ENCODE results near the gene PKP3.

The PKP3 gene

DNA sequence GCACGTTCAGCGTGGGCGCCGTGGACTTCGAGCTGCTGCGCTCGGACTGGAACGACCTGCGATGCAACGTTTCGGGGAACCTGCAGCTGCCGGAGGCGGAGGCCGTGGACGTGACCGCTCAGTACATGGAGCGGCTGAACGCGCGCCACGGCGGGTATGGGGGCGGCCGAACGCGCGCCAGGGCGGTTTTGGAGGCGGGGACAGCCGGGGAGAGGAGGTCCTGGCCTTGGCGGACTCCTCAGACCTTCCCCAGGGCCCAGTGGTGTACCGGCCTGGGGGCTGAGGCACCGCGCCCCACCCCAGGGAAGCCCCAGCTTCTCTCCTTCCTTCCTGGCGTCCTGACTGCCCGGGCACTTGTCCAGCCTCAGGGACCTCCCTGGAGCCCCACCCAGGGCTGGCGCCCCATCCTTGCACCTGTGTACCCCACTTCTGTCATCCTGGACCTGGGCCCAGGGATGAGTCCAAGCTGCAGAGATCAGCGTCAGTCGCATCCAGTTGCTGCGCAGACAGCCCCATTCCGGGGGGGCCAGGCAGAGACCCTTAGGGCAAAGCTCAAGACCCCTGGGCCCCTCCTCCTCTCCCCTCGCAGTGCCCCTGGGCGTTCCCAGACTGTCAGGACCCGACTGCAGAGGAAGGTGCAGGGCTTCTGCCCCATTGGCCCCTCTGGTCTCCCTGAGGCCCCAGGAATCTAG, 16.7 kb upstream of the PKP3 start:
- Histone ChIP-seq H3K4me3 (ENCODE audit: severe bottlenecking) (no peak overlapping the region), H3K27ac (ENCODE audit: poor library complexity, severe bottlenecking) (no peak overlapping the region), H3K36me3 (ENCODE audit: low read depth) (peaks cover 15% of the 10 kb centered on the region), H3K9me3 (ENCODE audit: severe bottlenecking) (no peaks in the 10 kb centered on the region), H3K4me1 (ENCODE audit: insufficient read depth, poor library complexity, severe bottlenecking) (no peaks in the 10 kb centered on the region), H3K27me3 (ENCODE audit: insufficient read depth, poor library complexity, severe bottlenecking) (no peaks in the 10 kb centered on the region)
- DNase-seq (ENCODE audit: low spot score), result no peak
- ATAC-seq (ENCODE audit: low read depth), result no peak
- TF ChIP-seq, protein P1, sequence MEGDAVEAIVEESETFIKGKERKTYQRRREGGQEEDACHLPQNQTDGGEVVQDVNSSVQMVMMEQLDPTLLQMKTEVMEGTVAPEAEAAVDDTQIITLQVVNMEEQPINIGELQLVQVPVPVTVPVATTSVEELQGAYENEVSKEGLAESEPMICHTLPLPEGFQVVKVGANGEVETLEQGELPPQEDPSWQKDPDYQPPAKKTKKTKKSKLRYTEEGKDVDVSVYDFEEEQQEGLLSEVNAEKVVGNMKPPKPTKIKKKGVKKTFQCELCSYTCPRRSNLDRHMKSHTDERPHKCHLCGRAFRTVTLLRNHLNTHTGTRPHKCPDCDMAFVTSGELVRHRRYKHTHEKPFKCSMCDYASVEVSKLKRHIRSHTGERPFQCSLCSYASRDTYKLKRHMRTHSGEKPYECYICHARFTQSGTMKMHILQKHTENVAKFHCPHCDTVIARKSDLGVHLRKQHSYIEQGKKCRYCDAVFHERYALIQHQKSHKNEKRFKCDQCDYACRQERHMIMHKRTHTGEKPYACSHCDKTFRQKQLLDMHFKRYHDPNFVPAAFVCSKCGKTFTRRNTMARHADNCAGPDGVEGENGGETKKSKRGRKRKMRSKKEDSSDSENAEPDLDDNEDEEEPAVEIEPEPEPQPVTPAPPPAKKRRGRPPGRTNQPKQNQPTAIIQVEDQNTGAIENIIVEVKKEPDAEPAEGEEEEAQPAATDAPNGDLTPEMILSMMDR (IDR thresholded peaks at IDR 0.05; ENCODE audit: poor library complexity, severe bottlenecking), result no peak

GRCh38 chr11:377883-378500, 16.0 kb upstream of the PKP3 start:
- Histone ChIP-seq H3K27me3 (ENCODE audit: insufficient read depth, poor library complexity, severe bottlenecking) (no peaks in the 10 kb centered on the region), H3K4me3 (ENCODE audit: severe bottlenecking) (no peak overlapping the region), H3K9me3 (ENCODE audit: severe bottlenecking) (no peaks in the 10 kb centered on the region), H3K27ac (ENCODE audit: poor library complexity, severe bottlenecking) (no peak overlapping the region), H3K4me1 (ENCODE audit: insufficient read depth, poor library complexity, severe bottlenecking) (no peaks in the 10 kb centered on the region), H3K36me3 (ENCODE audit: low read depth) (peaks cover 15% of the 10 kb centered on the region)
- DNase-seq (ENCODE audit: low spot score) (no peak), ATAC-seq (ENCODE audit: low read depth) (peak; percentile 26)
- TF ChIP-seq, protein P1 (IDR thresholded peaks at IDR 0.05; ENCODE audit: poor library complexity, severe bottlenecking), result no peak

- no peak for DNase-seq (ENCODE audit: low spot score)
- H3K27ac ChIP-seq (ENCODE audit: poor library complexity, severe bottlenecking), result no peak overlapping the region
Observed at GRCh38 chr11:379205-380094, 14.6 kb upstream of the PKP3 start.

GRCh38 chr11:380095-380480, 13.9 kb upstream of the PKP3 start:
- Histone ChIP-seq H3K27me3 (ENCODE audit: insufficient read depth, poor library complexity, severe bottlenecking) (no peaks in the 10 kb centered on the region), H3K36me3 (ENCODE audit: low read depth) (0 out of 2 replicates have a peak, but pooled peaks cover 9% of the 10 kb centered on the region), H3K9me3 (ENCODE audit: severe bottlenecking) (no peaks in the 10 kb centered on the region), H3K4me3 (ENCODE audit: severe bottlenecking) (no peak overlapping the region), H3K27ac (ENCODE audit: poor library complexity, severe bottlenecking) (no peak overlapping the region), H3K4me1 (ENCODE audit: insufficient read depth, poor library complexity, severe bottlenecking) (no peaks in the 10 kb centered on the region)
- DNase-seq (ENCODE audit: low spot score), result no peak
- ATAC-seq (ENCODE audit: low read depth), result no peak
- TF ChIP-seq, protein P1 (IDR thresholded peaks at IDR 0.05; ENCODE audit: poor library complexity, severe bottlenecking), result no peak

More at GRCh38 chr11:379205-380094, 14.6 kb upstream of the PKP3 start:
- TF ChIP-seq, protein P1 (IDR thresholded peaks at IDR 0.05; ENCODE audit: poor library complexity, severe bottlenecking), result no peak
- no peak for ATAC-seq (ENCODE audit: low read depth)
- Histone ChIP-seq H3K9me3 (ENCODE audit: severe bottlenecking) (no peaks in the 10 kb centered on the region), H3K4me3 (ENCODE audit: severe bottlenecking) (no peak overlapping the region), H3K36me3 (ENCODE audit: low read depth) (0 out of 2 replicates have a peak, but pooled peaks cover 9% of the 10 kb centered on the region), H3K27me3 (ENCODE audit: insufficient read depth, poor library complexity, severe bottlenecking) (no peaks in the 10 kb centered on the region), H3K4me1 (ENCODE audit: insufficient read depth, poor library complexity, severe bottlenecking) (no peaks in the 10 kb centered on the region)

Data from RWPE2 (cell line).